H1 (cell line): Measurements from ENCODE around the gene PPARGC1A. TPM values are rescaled to one million over a fixed set of nuclear protein-coding genes. Genes with fewer than 3 reads are reported as not detected.

Source experiments
- EZH2 ChIP-seq: fragments of 200-600 bp; sonication (generic); IDR thresholded peaks from 2 replicates; pipeline ENCODE4 v1.7.1; 2012; ENCODE audit warnings: low read depth, mild to moderate bottlenecking, moderate library complexity, low read length, inconsistent platforms; ENCODE audit not compliant: severe bottlenecking
- GTF2F1 ChIP-seq: IDR thresholded peaks from 2 replicates; pipeline ENCODE4 v1.6.1; 2012; ENCODE audit warnings: low read depth, low read length, improper control_type of control experiment, borderline replicate concordance
- RFX5 ChIP-seq: IDR thresholded peaks from 2 replicates; pipeline ENCODE4 v1.6.1; 2011; ENCODE audit warnings: low read depth, low read length, improper control_type of control experiment, borderline replicate concordance
- SP2 ChIP-seq: IDR thresholded peaks from 2 replicates; pipeline ENCODE4 v1.6.1; 2012; ENCODE audit warnings: mild to moderate bottlenecking, low read length, inconsistent platforms
- YY1 ChIP-seq: IDR thresholded peaks from 2 replicates; pipeline ENCODE4 v1.6.1; 2011; ENCODE audit warnings: low read depth, mild to moderate bottlenecking, low read length
- polyA plus RNA-seq, 7 experiments: library from polyadenylated mRNA; depleted of rRNA in 3 of 7; stranded (reverse) in 5 of 7; unstranded in 2 of 7; fragments of >200 nt in 5 of 7; fragments of 200-250 nt in 2 of 7; gene quantifications; 1 replicate in 5 of 7; 2 replicates in 1 of 7; 4 replicates in 1 of 7; pipeline versions ENCODE4 v1.2.1 to v1.2.3, GENCODE V29; 2011 to 2013; ENCODE audit warnings: missing spikeins in 2 of 7, mixed read lengths in 2 of 7
- total RNA-seq: library from RNA; stranded (reverse); fragmentation: NEBNext Ultra II Directional; extraction: Animal tissue kit (Norgen Biotek cat#: 25700); gene quantifications from 2 replicates; pipeline ENCODE4 v1.2.1, GENCODE V29; 2021

PPARGC1A gene
- total and polyA plus RNA-seq, 2 of the 8 experiments (the other 6 are each of a cell fraction or from before 2014, with no cell fraction given): 0.54 to 1.4 TPM

DNA sequence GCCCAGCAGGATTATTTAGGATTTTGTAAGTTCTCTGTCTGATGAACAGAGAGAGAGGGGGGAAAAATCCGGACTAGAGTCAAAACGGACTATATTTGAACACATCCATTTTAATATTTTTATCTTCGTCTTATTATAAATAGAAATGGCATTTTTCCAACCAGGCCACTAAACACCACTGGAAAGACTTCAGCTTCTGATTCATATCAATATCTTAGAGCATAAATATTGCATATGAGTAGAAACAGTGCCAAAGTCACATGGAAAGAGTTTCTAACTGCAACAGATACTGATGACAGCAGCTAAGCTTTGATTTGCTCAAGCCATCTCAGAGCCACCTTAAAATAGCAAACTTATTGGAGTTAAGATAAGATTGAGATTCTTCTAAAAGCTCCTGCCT is 456 bp downstream of the PPARGC1A start (continued):
- TF ChIP-seq GTF2F1 (no peak), RFX5 (no peak), SP2 (no peak), YY1 (no peak), EZH2 (no peak)
